Endothelial cell of hepatic sinusoid (primary cell): ENCODE results near the gene A1BG.
"Not testable (repeated sequence)": the region's sequence is repeated elsewhere in the genome, so short reads cannot be mapped to it uniquely, and the experiment has no call there.

Experiments
- in situ Hi-C: cut with HindIII; loops from 2 replicates; pipeline ENCODE4 v1.10.0; 2017; ENCODE audit warnings: low sequenced_read_pairs

The A1BG gene

GRCh38 chr19:58386576-58387337 is 33.5 kb upstream of the A1BG start, which contains the start of gene RPS5:
Gene RPS5, plus strand, starts transcription at chr19:58387269. Its CDS starts 869 bp downstream, at chr19:58388138.
- in situ Hi-C loops: no loop called here

GRCh38 chr19:58385891-58386575 is 32.7 kb upstream of the A1BG start:
- in situ Hi-C loops: no loop called here

- in situ Hi-C loops: no loop called here
Measured at GRCh38 chr19:58385313-58385890, 32.1 kb upstream of the A1BG start.

GRCh38 chr19:58382997-58383603 is 29.8 kb upstream of the A1BG start:
- in situ Hi-C loops: loop anchor here (5.0 kb wide), 1 partner anchor 74 kb away; no protein-coding TSS in a partner anchor

- in situ Hi-C loops: loop anchor here (5.0 kb wide), 1 partner anchor 76 kb away; no protein-coding TSS in a partner anchor
Measured at GRCh38 chr19:58381460-58382212, 28.3 kb upstream of the A1BG start.

- in situ Hi-C loops: loop anchor here (5.0 kb wide), 1 partner anchor 76 kb away; no protein-coding TSS in a partner anchor
Measured at GRCh38 chr19:58380662-58381459, 27.6 kb upstream of the A1BG start, which contains the start of gene ZNF837. Gene ZNF837, minus strand, starts transcription at chr19:58381030. Its CDS starts 11,698 bp downstream, at chr19:58369332.

GRCh38 chr19:58380037-58380661 is 26.9 kb upstream of the A1BG start:
- in situ Hi-C loops: loop anchor here (5.0 kb wide), 1 partner anchor 77 kb away; no protein-coding TSS in a partner anchor

GRCh38 chr19:58379246-58379645 is 26.0 kb upstream of the A1BG start:
- in situ Hi-C loops: no loop called here

- in situ Hi-C loops: not testable (repeated sequence)
Measured at GRCh38 chr19:58376724-58377123, 23.4 kb upstream of the A1BG start.

- in situ Hi-C loops: no loop called here
Measured at GRCh38 chr19:58374200-58374599, 20.9 kb upstream of the A1BG start.

GRCh38 chr19:58372311-58373133 is 19.2 kb upstream of the A1BG start:
- in situ Hi-C loops: no loop called here

GRCh38 chr19:58368561-58369360 is 15.5 kb upstream of the A1BG start:
- in situ Hi-C loops: no loop called here

- in situ Hi-C loops: no loop called here
Measured at GRCh38 chr19:58367698-58368454, 14.6 kb upstream of the A1BG start.

- in situ Hi-C loops: no loop called here
Measured at GRCh38 chr19:58366585-58367430, 13.5 kb upstream of the A1BG start.

- in situ Hi-C loops: no loop called here
Measured at GRCh38 chr19:58364146-58364545, 10.9 kb upstream of the A1BG start.
